ENCODE results near the gene MMP8.

The MMP8 gene

DNA sequence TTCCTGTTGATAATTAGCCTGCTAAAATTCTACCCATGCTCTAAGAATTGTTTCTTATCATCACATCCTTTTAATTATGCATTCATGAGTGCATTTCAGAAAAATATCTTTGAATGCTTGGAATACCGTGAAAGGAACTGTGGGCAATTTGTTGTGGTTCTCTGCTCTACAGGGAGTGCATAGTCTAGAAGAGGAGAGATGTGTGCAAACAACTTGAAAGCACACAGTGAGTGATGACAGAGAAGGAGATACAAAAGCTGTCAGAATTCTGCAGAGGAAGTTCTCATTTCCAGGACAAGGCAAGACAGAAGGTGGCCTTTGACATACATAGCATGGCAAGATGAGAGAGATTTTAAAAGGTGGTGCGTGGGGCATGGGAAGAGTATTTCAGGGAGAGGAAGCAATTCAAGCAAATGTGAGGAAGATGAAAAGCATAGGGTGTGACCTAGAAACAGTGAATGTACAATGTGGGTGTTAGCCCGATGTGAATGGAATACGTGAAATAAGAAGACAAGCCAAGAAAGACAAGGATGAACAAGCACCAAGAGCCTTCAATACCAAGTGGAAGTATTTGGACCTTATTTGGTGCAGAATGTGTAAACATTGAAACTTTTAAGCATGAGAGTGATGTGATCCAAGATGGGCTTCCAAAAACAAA is 5.0 kb downstream of the MMP8 start:
- no peak for DNase-seq

GRCh38 chr11:102717280-102717679 is 7.5 kb downstream of the MMP8 start:
- no peak for DNase-seq

DNA sequence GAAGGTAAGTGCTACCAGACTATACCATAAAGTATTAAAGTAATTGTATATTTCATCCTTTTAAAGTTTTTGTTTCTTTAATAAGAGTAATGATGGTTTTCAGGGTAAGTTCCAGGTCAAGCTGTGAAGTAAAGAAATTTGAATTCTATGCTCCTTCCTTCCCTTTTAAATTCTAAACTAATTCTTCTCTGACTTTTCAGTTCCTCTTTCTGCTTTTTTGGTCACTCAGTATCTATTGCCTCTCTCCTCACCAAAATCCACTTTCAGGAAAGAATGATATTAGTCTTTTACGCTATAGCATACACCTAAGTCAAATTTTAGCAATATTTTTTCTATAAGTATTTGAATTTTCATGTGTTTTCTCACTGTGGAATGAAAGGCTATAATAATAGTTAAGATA is 8.2 kb downstream of the MMP8 start:
- no peak for DNase-seq

DNA sequence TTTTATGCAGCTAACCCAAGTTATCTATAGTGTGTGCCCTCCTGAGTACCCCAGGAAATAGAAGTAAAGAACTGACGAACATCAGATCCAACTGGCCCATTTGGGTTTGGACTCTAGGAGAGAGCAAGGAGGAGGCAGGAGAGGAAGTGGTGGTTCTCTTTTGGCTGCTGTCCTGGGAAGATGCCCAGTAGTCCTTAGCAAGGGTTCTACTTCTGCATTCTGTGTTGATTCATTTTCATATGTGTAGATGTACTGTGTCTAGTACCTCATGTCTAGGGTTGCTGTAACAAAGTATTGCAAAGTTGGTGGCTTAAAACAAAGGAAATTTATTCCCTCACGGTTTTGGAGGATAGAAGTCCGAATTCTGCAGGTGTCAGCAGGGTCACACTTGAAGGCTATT is 12.6 kb downstream of the MMP8 start:
- DNase-seq, result no peak

- DNase-seq, result no peak
Measured at GRCh38 chr11:102709201-102709945, 15.4 kb downstream of the MMP8 start.

GRCh38 chr11:102708654-102709053 is 16.1 kb downstream of the MMP8 start:
- no peak for DNase-seq

DNA sequence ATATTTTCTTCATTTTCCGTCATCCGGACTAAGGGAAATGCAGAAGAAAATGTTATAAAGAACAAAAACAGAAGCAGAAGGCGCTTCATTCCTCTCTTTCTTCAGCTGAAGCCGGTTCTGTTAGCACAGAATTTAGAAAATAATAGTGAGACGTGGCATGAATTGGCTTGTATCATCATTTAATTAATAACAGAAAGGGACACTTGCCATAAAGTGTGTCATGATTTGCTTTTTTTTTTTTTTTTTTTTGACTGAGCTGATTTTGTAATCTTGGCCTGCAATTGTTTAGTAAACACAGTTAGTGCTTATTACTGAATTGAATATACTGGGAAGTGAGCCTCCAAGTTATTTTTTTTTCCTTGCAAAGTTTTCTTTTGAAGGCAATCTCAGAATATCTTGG is 19.1 kb downstream of the MMP8 start, which contains the start of gene MMP27:
Gene MMP27, minus strand, starts transcription at position 144 of the 400 bp plus-strand sequence. Its CDS starts 55 bp downstream, at position 89.
- no peak for DNase-seq

GRCh38 chr11:102704841-102705240 is 19.9 kb downstream of the MMP8 start:
- DNase-seq, result no peak

GRCh38 chr11:102703826-102704493 is 20.8 kb downstream of the MMP8 start:
- DNase-seq, result no peak

GRCh38 chr11:102695201-102695600 is 29.6 kb downstream of the MMP8 start:
- DNase-seq, result no peak

GRCh38 chr11:102685754-102686153 is 39.0 kb downstream of the MMP8 start:
- DNase-seq, result no peak

DNA sequence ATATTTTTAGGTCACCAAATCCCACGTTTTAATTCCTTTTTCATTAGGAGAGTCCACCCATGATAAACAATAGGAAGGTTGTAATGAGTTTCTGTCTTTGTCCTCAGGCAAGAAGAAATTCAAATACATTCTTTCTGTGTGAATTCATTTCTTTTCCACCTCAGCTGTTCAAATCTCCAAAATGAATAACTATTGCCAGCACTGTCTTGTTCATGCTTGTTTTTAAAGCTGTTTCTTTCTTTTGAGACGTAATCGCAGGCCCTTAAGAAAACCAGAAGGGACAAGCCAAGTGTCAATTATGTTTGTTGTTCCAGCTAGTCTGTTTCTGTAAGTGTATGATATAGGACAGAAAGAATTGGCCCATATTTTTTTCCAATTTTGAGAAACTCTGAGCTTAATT is 39.4 kb downstream of the MMP8 start:
- no peak for DNase-seq

- no peak for DNase-seq
Measured at GRCh38 chr11:102683277-102683676, 41.5 kb downstream of the MMP8 start.

GRCh38 chr11:102680945-102681344 is 43.8 kb downstream of the MMP8 start:
- no peak for DNase-seq

GRCh38 chr11:102678022-102678421 is 46.7 kb downstream of the MMP8 start:
- DNase-seq, result no peak

DNA sequence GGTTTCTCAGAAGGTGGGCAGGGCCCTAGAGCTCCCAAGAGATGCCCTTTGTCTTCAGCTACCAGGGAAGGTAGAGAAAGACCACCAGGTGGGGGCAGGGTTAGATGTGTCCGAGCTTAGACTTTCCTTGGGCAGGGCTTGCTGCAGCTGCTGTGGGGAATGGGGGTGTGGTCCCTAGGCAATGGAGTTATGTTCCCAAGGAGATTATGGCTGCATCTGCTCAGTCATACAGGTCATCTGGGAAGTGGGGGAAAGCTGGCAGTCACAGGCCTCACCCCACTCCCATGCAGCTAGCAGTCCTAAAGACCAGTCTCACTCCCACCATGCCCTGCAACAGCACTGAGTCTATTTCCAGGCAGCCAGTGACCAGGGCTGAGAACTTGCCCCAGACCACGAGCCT is 48.7 kb downstream of the MMP8 start:
- DNase-seq, result no peak

DNA sequence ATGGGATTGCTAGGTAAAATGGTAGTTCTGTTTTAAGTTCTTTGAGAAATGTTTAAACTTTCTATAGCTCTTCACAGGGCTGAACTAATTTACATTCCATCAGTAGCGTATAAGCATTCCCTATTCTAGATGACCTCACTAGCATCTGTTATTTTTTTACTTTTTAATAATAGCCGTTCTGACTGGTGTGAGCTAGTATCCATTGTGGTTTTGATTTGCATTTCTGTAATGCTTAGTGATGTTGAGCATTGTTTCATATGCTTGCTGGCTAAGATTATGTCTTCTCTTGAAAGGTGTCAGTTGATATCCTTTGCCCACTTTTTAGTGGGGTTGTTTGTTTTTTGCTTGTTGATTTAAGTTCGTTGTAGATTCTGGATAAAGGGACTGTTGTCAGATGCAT is 55.1 kb downstream of the MMP8 start:
- DNase-seq, result no peak

DNA sequence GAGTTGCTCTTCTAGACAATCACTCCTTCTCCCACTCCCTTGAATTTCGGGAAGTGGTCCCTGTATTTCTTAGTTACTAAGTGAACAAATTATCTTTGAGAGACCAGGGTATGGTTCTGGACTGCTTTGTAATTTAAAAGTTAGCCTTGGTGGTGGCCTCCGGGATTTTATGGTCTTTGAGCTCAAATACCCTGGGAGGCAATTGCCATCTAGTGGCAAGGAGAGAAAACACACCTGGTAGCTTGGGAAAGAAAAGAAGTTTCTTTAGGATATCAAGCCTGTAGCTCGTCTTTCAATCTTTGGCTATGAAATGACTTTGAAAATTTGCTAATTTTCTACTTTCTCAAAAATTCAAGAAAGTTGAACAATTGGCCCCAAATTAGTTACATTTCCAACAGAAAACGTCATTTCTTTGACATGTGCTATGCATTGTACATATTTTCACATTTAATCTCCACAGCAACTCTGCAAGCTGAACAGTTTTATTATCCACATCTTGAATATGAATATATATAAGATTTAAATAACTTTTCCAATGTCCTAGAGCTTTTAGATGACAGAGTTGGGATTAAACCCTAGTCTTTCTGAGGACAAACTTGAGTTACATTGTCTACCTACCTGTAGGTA is 58.3 kb downstream of the MMP8 start:
- no peak for DNase-seq

- DNase-seq, result no peak
Measured at GRCh38 chr11:102664001-102664752, 60.6 kb downstream of the MMP8 start.

GRCh38 chr11:102662607-102663006 is 62.1 kb downstream of the MMP8 start:
- no peak for DNase-seq
